Parathyroid adenoma (tissue), 2 donors: Measurements from ENCODE around the gene DKKL1.
A peak's percentile ranks its signal among the peaks of the same experiment; 100 is the strongest.

Experiments used
- H2AFZ ChIP-seq: fragments of 300-600 bp; sonication (generic); one replicate; pipeline ENCODE4 v1.7.0; 2017; ENCODE audit warnings: antibody characterized with exemption, mild to moderate bottlenecking
- H3K27ac ChIP-seq: fragments of 300-600 bp; sonication (generic); one replicate; pipeline ENCODE4 v1.7.0; 2017
- H3K27me3 ChIP-seq: fragments of 300-600 bp; sonication (generic); one replicate; pipeline ENCODE4 v1.7.0; 2017; ENCODE audit warnings: low read length; ENCODE audit not compliant: control insufficient read depth, insufficient read depth
- H3K36me3 ChIP-seq: fragments of 300-600 bp; sonication (generic); one replicate; pipeline ENCODE4 v1.7.0; 2017; ENCODE audit warnings: low read length; ENCODE audit not compliant: control insufficient read depth, insufficient read depth
- H3K4me1 ChIP-seq: fragments of 300-600 bp; sonication (generic); one replicate; pipeline ENCODE4 v1.7.0; 2017; ENCODE audit warnings: control low read depth
- H3K4me2 ChIP-seq: fragments of 300-600 bp; sonication (generic); one replicate; pipeline ENCODE4 v1.7.0; 2017; ENCODE audit warnings: low read length
- H3K4me3 ChIP-seq: fragments of 300-600 bp; sonication (generic); one replicate; pipeline ENCODE4 v1.7.0; 2017; ENCODE audit warnings: low read depth, low read length
- H3K79me2 ChIP-seq: fragments of 300-600 bp; sonication (generic); one replicate; pipeline ENCODE4 v1.7.0; 2017; ENCODE audit warnings: control low read depth
- H3K9ac ChIP-seq: fragments of 300-600 bp; sonication (generic); one replicate; pipeline ENCODE4 v1.7.0; 2017; ENCODE audit warnings: mild to moderate bottlenecking
- H3K9me3 ChIP-seq: fragments of 300-600 bp; sonication (generic); one replicate; pipeline ENCODE4 v1.7.0; 2017; ENCODE audit warnings: low read length; ENCODE audit not compliant: control insufficient read depth
- TF ChIP-seq, protein P1 (sequence below): fragments of 300-600 bp; sonication (generic); IDR thresholded peaks from one replicate; pipeline ENCODE4 v1.7.0; 2017; ENCODE audit warnings: antibody characterized with exemption, mild to moderate bottlenecking
- donor health status: primary hyperparathyroidism.

DKKL1 gene

DNA sequence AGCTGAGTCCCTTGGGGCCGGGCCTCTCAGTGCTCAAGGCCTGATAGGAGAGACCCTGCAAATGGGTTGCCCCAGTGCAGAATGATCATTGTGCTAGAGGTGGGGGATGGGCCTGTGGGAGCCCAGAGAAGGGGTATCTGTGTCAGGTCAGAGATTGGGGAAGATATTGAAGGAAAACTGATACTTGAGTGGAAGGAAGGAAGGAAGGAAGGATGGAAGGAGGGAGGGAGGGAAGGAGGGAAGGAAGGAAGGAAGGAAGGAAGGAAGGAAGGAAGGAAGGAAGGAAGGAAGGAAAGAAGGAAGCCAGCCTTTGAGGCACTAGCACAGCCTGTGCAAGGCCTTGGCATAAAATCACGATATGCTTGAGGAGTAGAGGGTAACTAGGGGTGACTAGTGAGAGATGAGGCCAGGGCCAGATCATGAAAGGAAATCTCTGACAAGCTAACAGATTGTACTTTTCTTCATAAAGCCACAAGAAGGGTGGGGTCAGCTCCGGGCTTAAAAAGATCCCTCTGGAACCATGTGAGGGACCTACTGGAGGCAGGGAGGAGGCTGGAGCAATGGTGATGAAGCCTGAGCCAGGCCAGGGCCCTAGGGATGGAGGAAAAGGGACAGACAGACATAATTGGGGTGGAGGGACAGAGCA, 48.1 kb downstream of the DKKL1 start:
- Histone ChIP-seq H3K36me3 (no peaks in the 10 kb centered on the region), H3K79me2 (no peaks in the 10 kb centered on the region), H3K4me3 (no peak overlapping the region), H3K4me2 (no peak overlapping the region), H3K9me3 (no peaks in the 10 kb centered on the region), H3K27me3 (no peaks in the 10 kb centered on the region), H2AFZ (peak overlapping the region; percentile 17), H3K4me1 (no peaks in the 10 kb centered on the region), H3K9ac (no peak overlapping the region), H3K27ac (no peak overlapping the region)
- TF ChIP-seq, protein P1, sequence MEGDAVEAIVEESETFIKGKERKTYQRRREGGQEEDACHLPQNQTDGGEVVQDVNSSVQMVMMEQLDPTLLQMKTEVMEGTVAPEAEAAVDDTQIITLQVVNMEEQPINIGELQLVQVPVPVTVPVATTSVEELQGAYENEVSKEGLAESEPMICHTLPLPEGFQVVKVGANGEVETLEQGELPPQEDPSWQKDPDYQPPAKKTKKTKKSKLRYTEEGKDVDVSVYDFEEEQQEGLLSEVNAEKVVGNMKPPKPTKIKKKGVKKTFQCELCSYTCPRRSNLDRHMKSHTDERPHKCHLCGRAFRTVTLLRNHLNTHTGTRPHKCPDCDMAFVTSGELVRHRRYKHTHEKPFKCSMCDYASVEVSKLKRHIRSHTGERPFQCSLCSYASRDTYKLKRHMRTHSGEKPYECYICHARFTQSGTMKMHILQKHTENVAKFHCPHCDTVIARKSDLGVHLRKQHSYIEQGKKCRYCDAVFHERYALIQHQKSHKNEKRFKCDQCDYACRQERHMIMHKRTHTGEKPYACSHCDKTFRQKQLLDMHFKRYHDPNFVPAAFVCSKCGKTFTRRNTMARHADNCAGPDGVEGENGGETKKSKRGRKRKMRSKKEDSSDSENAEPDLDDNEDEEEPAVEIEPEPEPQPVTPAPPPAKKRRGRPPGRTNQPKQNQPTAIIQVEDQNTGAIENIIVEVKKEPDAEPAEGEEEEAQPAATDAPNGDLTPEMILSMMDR = no peak

DNA sequence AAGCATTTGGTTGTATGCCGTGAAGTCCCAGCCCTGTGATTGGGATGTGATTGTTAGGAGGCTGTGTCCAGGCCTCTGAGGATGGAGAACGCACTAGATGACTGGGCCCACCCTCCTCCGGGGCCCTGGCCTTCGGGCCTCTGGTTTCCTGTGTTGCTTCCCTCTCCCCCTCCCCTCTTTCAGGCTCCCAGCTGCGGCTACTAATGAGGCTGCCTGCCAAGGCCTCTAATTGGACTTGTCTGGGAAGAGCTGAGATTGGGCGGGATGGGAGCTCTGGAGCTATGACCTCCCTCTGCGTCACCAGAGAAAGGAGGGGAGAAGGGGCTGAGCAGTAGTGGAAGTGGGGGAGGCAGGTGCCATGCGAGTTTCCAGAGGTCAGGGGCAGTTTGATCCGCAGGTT, 49.7 kb downstream of the DKKL1 start:
- no peaks in the 10 kb centered on the region for H3K36me3 ChIP-seq
- H3K27ac ChIP-seq = no peak overlapping the region
- TF ChIP-seq, protein P1 = no peak
- no peaks in the 10 kb centered on the region for H3K4me1 ChIP-seq
- H3K9me3 ChIP-seq = no peaks in the 10 kb centered on the region
- no peak overlapping the region for H2AFZ ChIP-seq
- no peak overlapping the region for H3K4me2 ChIP-seq
- no peak overlapping the region for H3K9ac ChIP-seq
- no peaks in the 10 kb centered on the region for H3K79me2 ChIP-seq
- H3K27me3 ChIP-seq = no peaks in the 10 kb centered on the region
- no peak overlapping the region for H3K4me3 ChIP-seq

DNA sequence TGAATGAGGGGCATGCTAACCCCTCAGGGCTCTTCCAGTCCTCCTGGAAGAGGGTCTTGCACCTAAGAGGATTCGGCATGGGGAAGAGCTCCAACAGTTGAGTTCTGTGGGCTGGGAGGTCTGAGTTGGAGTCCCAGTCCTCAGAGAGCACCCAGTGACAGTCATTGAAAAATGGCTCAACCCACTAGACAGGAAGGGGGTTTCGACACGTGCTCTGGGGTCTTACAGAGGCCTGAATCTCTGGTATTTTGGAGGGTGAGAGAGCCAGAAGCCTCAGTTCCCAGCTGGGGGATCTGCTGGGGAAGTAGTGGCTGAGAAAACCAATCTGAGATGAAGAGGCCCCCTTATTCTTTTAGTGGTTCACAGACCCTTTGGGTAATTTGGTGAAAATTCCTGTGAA, 50.6 kb downstream of the DKKL1 start:
- Histone ChIP-seq H3K36me3 (no peaks in the 10 kb centered on the region), H3K4me3 (no peak overlapping the region), H3K4me2 (no peak overlapping the region), H3K4me1 (no peaks in the 10 kb centered on the region), H3K9me3 (no peaks in the 10 kb centered on the region), H3K27ac (no peak overlapping the region), H3K27me3 (no peaks in the 10 kb centered on the region), H2AFZ (no peak overlapping the region), H3K79me2 (no peaks in the 10 kb centered on the region), H3K9ac (no peak overlapping the region)
- TF ChIP-seq, protein P1 = no peak

DNA sequence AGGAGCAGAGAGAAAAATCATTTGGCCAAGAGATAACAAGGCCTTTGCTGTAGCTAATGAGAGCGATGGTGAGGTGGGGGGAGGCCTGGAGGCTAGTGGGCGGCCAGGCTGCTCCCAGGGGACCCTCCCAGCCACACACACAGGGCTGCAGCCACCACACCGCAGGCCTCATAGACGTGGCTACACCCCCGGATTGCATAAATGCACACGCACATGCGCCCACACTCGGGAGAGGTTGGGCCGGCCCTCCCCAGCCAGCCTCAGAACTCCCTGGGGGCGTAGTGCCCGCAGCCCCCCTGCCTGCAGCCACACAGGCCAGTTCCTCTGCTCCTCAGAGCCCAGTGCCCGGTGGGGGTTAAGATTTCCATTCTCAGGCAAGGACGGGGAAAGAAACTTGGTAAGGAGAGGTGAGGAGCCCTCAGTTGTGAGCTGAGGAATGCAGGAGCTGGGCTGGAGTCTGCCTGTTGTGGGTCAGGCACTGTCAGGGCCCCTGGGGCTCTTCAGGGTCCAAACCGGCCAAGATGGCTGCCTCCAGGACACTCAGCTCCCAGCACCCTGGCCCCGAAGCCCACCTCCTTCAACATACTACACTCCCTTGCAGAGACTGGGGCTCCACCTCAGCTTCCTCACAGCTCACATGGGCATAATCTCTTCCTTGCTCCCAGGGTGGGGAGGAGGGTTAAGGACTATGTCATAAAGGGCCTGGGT, 51.6 kb downstream of the DKKL1 start:
- TF ChIP-seq, protein P1 = no peak
- H3K9ac ChIP-seq = no peak overlapping the region
- H2AFZ ChIP-seq = no peak overlapping the region
- no peaks in the 10 kb centered on the region for H3K9me3 ChIP-seq
- no peaks in the 10 kb centered on the region for H3K4me1 ChIP-seq
- H3K36me3 ChIP-seq = no peaks in the 10 kb centered on the region
- no peak overlapping the region for H3K4me2 ChIP-seq
- H3K27ac ChIP-seq = no peak overlapping the region
- no peak overlapping the region for H3K4me3 ChIP-seq
- no peaks in the 10 kb centered on the region for H3K79me2 ChIP-seq
- no peaks in the 10 kb centered on the region for H3K27me3 ChIP-seq

DNA sequence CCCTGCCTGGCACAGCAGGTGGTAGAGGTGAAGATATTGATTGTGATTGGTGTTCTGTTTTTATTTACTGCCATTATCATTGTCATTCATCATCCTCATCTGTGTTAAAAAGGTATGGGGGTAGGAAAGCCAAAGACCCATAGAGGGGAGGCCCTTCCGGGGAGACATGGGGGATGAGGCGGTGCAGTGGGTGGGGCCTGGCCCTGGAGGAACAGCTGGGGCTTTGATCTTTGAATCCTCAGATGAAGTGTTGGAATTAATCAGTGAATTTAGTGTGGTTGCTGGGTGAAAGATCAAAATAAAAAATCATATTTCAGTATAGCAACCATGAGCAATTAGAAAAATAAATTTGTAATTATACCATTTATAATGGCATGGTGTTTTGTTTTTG, 52.1 kb downstream of the DKKL1 start:
- no peaks in the 10 kb centered on the region for H3K27me3 ChIP-seq
- TF ChIP-seq, protein P1 = no peak
- no peak overlapping the region for H3K9ac ChIP-seq
- no peak overlapping the region for H3K4me2 ChIP-seq
- no peak overlapping the region for H2AFZ ChIP-seq
- no peak overlapping the region for H3K27ac ChIP-seq
- no peaks in the 10 kb centered on the region for H3K79me2 ChIP-seq
- no peaks in the 10 kb centered on the region for H3K9me3 ChIP-seq
- no peak overlapping the region for H3K4me3 ChIP-seq
- no peaks in the 10 kb centered on the region for H3K36me3 ChIP-seq
- no peaks in the 10 kb centered on the region for H3K4me1 ChIP-seq
